Measurements from ENCODE around the gene MAGI1.

DNA sequence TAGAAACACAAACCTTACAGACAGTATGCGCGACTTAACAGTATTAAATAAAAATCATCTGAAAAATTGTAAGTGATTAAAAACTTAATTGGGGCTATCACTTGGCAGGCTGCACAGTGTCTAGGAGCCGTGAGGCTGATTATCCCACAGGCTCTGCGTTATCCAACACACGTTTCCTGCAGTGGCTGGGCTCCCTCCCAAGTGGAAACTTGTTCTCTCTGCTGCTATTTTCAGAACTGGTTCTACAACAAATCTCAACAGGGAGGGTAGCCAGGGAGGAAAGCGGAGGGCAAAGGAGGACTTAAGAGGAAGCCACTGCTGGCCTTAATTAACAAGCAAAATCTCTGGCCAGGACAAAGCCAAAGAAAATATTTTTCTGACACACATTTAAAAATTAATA is 555.2 kb downstream of the MAGI1 start:
- TF ChIP-seq, protein P1, sequence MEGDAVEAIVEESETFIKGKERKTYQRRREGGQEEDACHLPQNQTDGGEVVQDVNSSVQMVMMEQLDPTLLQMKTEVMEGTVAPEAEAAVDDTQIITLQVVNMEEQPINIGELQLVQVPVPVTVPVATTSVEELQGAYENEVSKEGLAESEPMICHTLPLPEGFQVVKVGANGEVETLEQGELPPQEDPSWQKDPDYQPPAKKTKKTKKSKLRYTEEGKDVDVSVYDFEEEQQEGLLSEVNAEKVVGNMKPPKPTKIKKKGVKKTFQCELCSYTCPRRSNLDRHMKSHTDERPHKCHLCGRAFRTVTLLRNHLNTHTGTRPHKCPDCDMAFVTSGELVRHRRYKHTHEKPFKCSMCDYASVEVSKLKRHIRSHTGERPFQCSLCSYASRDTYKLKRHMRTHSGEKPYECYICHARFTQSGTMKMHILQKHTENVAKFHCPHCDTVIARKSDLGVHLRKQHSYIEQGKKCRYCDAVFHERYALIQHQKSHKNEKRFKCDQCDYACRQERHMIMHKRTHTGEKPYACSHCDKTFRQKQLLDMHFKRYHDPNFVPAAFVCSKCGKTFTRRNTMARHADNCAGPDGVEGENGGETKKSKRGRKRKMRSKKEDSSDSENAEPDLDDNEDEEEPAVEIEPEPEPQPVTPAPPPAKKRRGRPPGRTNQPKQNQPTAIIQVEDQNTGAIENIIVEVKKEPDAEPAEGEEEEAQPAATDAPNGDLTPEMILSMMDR (IDR thresholded peaks at IDR 0.05): no peak
- no peak for TF ChIP-seq POLR2A (IDR thresholded peaks at IDR 0.05)
- TF ChIP-seq EP300 (IDR thresholded peaks at IDR 0.05): no peak
- peak in 1 of 4 donors; percentile 35 for TF ChIP-seq POLR2AphosphoS5 (IDR thresholded peaks at IDR 0.05)
